ENCODE results near the gene ZBTB38. TPM values are rescaled to one million over a fixed set of nuclear protein-coding genes. Genes with fewer than 3 reads are reported as not detected.

Gene ZBTB38
- total RNA-seq, 5 donors from 2014 or later (not counting 1 experiment from before 2014, with no cell fraction given) = 38.7 to 72.3 (median 58.2) TPM

- ChIA-PET POLR2A (no interaction called here), CTCF (interaction anchor here (0.5 to 2.0 kb wide), 7 partner anchors 15 to 253 kb away, joined by 3 to 9 read pairs (median 3); no protein-coding TSS in a partner anchor)
- peak in 3 of 4 experiments; percentile 6 to 45 (median 39) for ATAC-seq (replicated peaks in 1 of 4)
- no peak for DNase-seq
- Mint-ChIP-seq H3K27ac (peak overlapping the region; percentile 73 to 75), H3K36me3 (no peaks in the 10 kb centered on the region), H3K27me3 (no peaks in the 10 kb centered on the region), H3K9me3 (no peaks in the 10 kb centered on the region), H3K4me1 (peaks cover 0 to 14% (median 14%) of the 10 kb centered on the region in 3 donors), H3K4me3 (peak overlapping the region; percentile 56 to 76 (median 71))
- no peaks in the 10 kb centered on the region for H3K9me3 ChIP-seq
- H3K36me3 ChIP-seq (ENCODE audit: control insufficient read depth in 2 of 2, extremely low read depth in 1 of 2, insufficient read depth in 1 of 2, low read length in 1 of 2) = no peaks in the 10 kb centered on the region
- H3K4me3 ChIP-seq (ENCODE audit: control insufficient read depth in 1 of 2, extremely low read depth in 1 of 2, low read length in 1 of 2) = peak overlapping the region in 1 of 2 donors; percentile 38
- no peaks in the 10 kb centered on the region for H3K4me1 ChIP-seq (ENCODE audit: control insufficient read depth in 1 of 2, extremely low read depth in 1 of 2, insufficient read depth in 2 of 2, low read length in 2 of 2)
- H3K27ac ChIP-seq (ENCODE audit: low read length) = peak overlapping the region; percentile 6
- 100% methylated on average over 4 of the region's 5 CpGs for WGBS (ENCODE audit: insufficient coverage)
- no peaks in the 10 kb centered on the region for H3K27me3 ChIP-seq (replicated peaks in 1 of 2; ENCODE audit: control insufficient read depth in 2 of 2, extremely low read depth in 1 of 2, insufficient read depth in 2 of 2, low read length in 1 of 2)
Measured at GRCh38 chr3:141386611-141387111, 18.4 kb downstream of the ZBTB38 start.

GRCh38 chr3:141387516-141387915, 19.2 kb downstream of the ZBTB38 start:
- Mint-ChIP-seq H3K27ac (peak overlapping the region in 1 of 2 donors; percentile 41), H3K9me3 (no peaks in the 10 kb centered on the region), H3K4me3 (peak overlapping the region; percentile 56 to 76 (median 71)), H3K27me3 (no peaks in the 10 kb centered on the region), H3K4me1 (peaks cover 0 to 14% (median 14%) of the 10 kb centered on the region in 3 donors), H3K36me3 (no peaks in the 10 kb centered on the region)
- CTCF ChIA-PET = interaction anchor here (0.6 to 2.1 kb wide), 8 partner anchors 8 to 555 kb away, joined by 3 to 6 read pairs (median 4); no protein-coding TSS in a partner anchor
- ATAC-seq (replicated peaks in 1 of 4) (no peak), DNase-seq (no peak)
- Histone ChIP-seq H3K36me3 (ENCODE audit: control insufficient read depth in 2 of 2, extremely low read depth in 1 of 2, insufficient read depth in 1 of 2, low read length in 1 of 2) (no peaks in the 10 kb centered on the region), H3K27me3 (replicated peaks in 1 of 2; ENCODE audit: control insufficient read depth in 2 of 2, extremely low read depth in 1 of 2, insufficient read depth in 2 of 2, low read length in 1 of 2) (no peaks in the 10 kb centered on the region), H3K4me1 (ENCODE audit: control insufficient read depth in 1 of 2, extremely low read depth in 1 of 2, insufficient read depth in 2 of 2, low read length in 2 of 2) (no peaks in the 10 kb centered on the region), H3K9me3 (no peaks in the 10 kb centered on the region), H3K27ac (ENCODE audit: low read length) (peak overlapping the region; percentile 53), H3K4me3 (ENCODE audit: control insufficient read depth in 1 of 2, extremely low read depth in 1 of 2, low read length in 1 of 2) (peak overlapping the region in 1 of 2 donors; percentile 38)
- POLR2A ChIA-PET = no interaction called here
- 77% methylated on average over 2 of the region's 3 CpGs for WGBS (ENCODE audit: insufficient coverage)

GRCh38 chr3:141388395-141388794, 20.1 kb downstream of the ZBTB38 start:
- H3K9me3 ChIP-seq = no peaks in the 10 kb centered on the region
- Mint-ChIP-seq H3K4me1 (peaks cover 0 to 14% (median 14%) of the 10 kb centered on the region in 3 donors), H3K27ac (peak overlapping the region; percentile 74 to 84), H3K4me3 (peak overlapping the region; percentile 63 to 73 (median 64)), H3K36me3 (no peaks in the 10 kb centered on the region), H3K27me3 (no peaks in the 10 kb centered on the region), H3K9me3 (no peaks in the 10 kb centered on the region)
- ATAC-seq (replicated peaks in 1 of 4) = no peak
- no CpG with 5 or more reads among the region's 3 CpGs for WGBS (ENCODE audit: insufficient coverage)
- POLR2A ChIA-PET = interaction anchor here (0.7 to 1.4 kb wide), 3 partner anchors 13 to 200 kb away, joined by 3 to 5 read pairs (median 3); no protein-coding TSS in a partner anchor
- CTCF ChIA-PET = interaction anchor here (0.9 to 2.1 kb wide), 9 partner anchors 9 to 66 kb away, joined by 3 to 6 read pairs (median 4); no protein-coding TSS in a partner anchor
- DNase-seq = no peak
- H3K27me3 ChIP-seq (replicated peaks in 1 of 2; ENCODE audit: control insufficient read depth in 2 of 2, extremely low read depth in 1 of 2, insufficient read depth in 2 of 2, low read length in 1 of 2) = no peaks in the 10 kb centered on the region
- peak overlapping the region in 1 of 2 donors; percentile 27 for H3K4me3 ChIP-seq (ENCODE audit: control insufficient read depth in 1 of 2, extremely low read depth in 1 of 2, low read length in 1 of 2)
- peak overlapping the region; percentile 53 for H3K27ac ChIP-seq (ENCODE audit: low read length)
- no peaks in the 10 kb centered on the region for H3K36me3 ChIP-seq (ENCODE audit: control insufficient read depth in 2 of 2, extremely low read depth in 1 of 2, insufficient read depth in 1 of 2, low read length in 1 of 2)
- no peaks in the 10 kb centered on the region for H3K4me1 ChIP-seq (ENCODE audit: control insufficient read depth in 1 of 2, extremely low read depth in 1 of 2, insufficient read depth in 2 of 2, low read length in 2 of 2)

- peak overlapping the region; percentile 74 to 84 for H3K27ac Mint-ChIP-seq
- WGBS (ENCODE audit: insufficient coverage) = no CpG with 5 or more reads among the region's 6 CpGs
- no peaks in the 10 kb centered on the region for H3K36me3 Mint-ChIP-seq
- peak overlapping the region; percentile 53 for H3K27ac ChIP-seq (ENCODE audit: low read length)
- H3K36me3 ChIP-seq (ENCODE audit: control insufficient read depth in 2 of 2, extremely low read depth in 1 of 2, insufficient read depth in 1 of 2, low read length in 1 of 2) = no peaks in the 10 kb centered on the region
- peaks cover 0 to 14% (median 14%) of the 10 kb centered on the region in 3 donors for H3K4me1 Mint-ChIP-seq
- peak overlapping the region; percentile 63 to 73 (median 64) for H3K4me3 Mint-ChIP-seq
- DNase-seq = no peak
- H3K4me1 ChIP-seq (ENCODE audit: control insufficient read depth in 1 of 2, extremely low read depth in 1 of 2, insufficient read depth in 2 of 2, low read length in 2 of 2) = no peaks in the 10 kb centered on the region
- peak in 2 of 4 experiments; percentile 40 to 47 for ATAC-seq (replicated peaks in 1 of 4)
- CTCF ChIA-PET = interaction anchor here (0.9 to 2.1 kb wide), 8 partner anchors 10 to 66 kb away, joined by 3 to 6 read pairs (median 4); no protein-coding TSS in a partner anchor
- no peaks in the 10 kb centered on the region for H3K9me3 ChIP-seq
- no peaks in the 10 kb centered on the region for H3K27me3 ChIP-seq (replicated peaks in 1 of 2; ENCODE audit: control insufficient read depth in 2 of 2, extremely low read depth in 1 of 2, insufficient read depth in 2 of 2, low read length in 1 of 2)
- no peaks in the 10 kb centered on the region for H3K27me3 Mint-ChIP-seq
- H3K9me3 Mint-ChIP-seq = no peaks in the 10 kb centered on the region
- POLR2A ChIA-PET = interaction anchor here (0.6 to 1.4 kb wide), 4 partner anchors 14 to 47 kb away, joined by 3 to 17 read pairs (median 6); no protein-coding TSS in a partner anchor
- H3K4me3 ChIP-seq (ENCODE audit: control insufficient read depth in 1 of 2, extremely low read depth in 1 of 2, low read length in 1 of 2) = peak overlapping the region in 1 of 2 donors; percentile 27
Measured at GRCh38 chr3:141388823-141389621, 20.7 kb downstream of the ZBTB38 start.

- Mint-ChIP-seq H3K27ac (peak overlapping the region; percentile 17 to 50), H3K36me3 (no peaks in the 10 kb centered on the region), H3K9me3 (no peaks in the 10 kb centered on the region), H3K4me1 (peaks cover 0 to 14% (median 14%) of the 10 kb centered on the region in 3 donors), H3K4me3 (peak overlapping the region in 1 of 3 donors; percentile 63), H3K27me3 (no peaks in the 10 kb centered on the region)
- DNase-seq = no peak
- H3K4me3 ChIP-seq (ENCODE audit: control insufficient read depth in 1 of 2, extremely low read depth in 1 of 2, low read length in 1 of 2) = no peak overlapping the region
- H3K27ac ChIP-seq (ENCODE audit: low read length) = no peak overlapping the region
- H3K4me1 ChIP-seq (ENCODE audit: control insufficient read depth in 1 of 2, extremely low read depth in 1 of 2, insufficient read depth in 2 of 2, low read length in 2 of 2) = no peaks in the 10 kb centered on the region
- H3K9me3 ChIP-seq = no peaks in the 10 kb centered on the region
- 100% methylated on average over 2 of the region's 5 CpGs for WGBS (ENCODE audit: insufficient coverage)
- ChIA-PET POLR2A (interaction anchor here in 1 of 2 donors (0.6 to 0.7 kb wide), 2 partner anchors 16 to 46 kb away, joined by 6 to 17 read pairs; no protein-coding TSS in a partner anchor), CTCF (interaction anchor here in 1 of 2 donors (2.1 kb wide), 1 partner anchor 65 kb away, joined by 6 read pairs; no protein-coding TSS in a partner anchor)
- no peaks in the 10 kb centered on the region for H3K27me3 ChIP-seq (replicated peaks in 1 of 2; ENCODE audit: control insufficient read depth in 2 of 2, extremely low read depth in 1 of 2, insufficient read depth in 2 of 2, low read length in 1 of 2)
- no peak for ATAC-seq (replicated peaks in 1 of 4)
- H3K36me3 ChIP-seq (ENCODE audit: control insufficient read depth in 2 of 2, extremely low read depth in 1 of 2, insufficient read depth in 1 of 2, low read length in 1 of 2) = no peaks in the 10 kb centered on the region
Measured at GRCh38 chr3:141389703-141390102, 21.4 kb downstream of the ZBTB38 start.

- Histone ChIP-seq H3K27me3 (replicated peaks in 1 of 2; ENCODE audit: control insufficient read depth in 2 of 2, extremely low read depth in 1 of 2, insufficient read depth in 2 of 2, low read length in 1 of 2) (no peaks in the 10 kb centered on the region), H3K9me3 (no peaks in the 10 kb centered on the region), H3K27ac (ENCODE audit: low read length) (no peak overlapping the region), H3K4me3 (ENCODE audit: control insufficient read depth in 1 of 2, extremely low read depth in 1 of 2, low read length in 1 of 2) (no peak overlapping the region), H3K4me1 (ENCODE audit: control insufficient read depth in 1 of 2, extremely low read depth in 1 of 2, insufficient read depth in 2 of 2, low read length in 2 of 2) (no peaks in the 10 kb centered on the region), H3K36me3 (ENCODE audit: control insufficient read depth in 2 of 2, extremely low read depth in 1 of 2, insufficient read depth in 1 of 2, low read length in 1 of 2) (no peaks in the 10 kb centered on the region)
- no peak for DNase-seq
- Mint-ChIP-seq H3K9me3 (no peaks in the 10 kb centered on the region), H3K36me3 (no peaks in the 10 kb centered on the region), H3K27me3 (no peaks in the 10 kb centered on the region), H3K4me1 (peaks cover 0 to 14% (median 14%) of the 10 kb centered on the region in 3 donors), H3K27ac (no peak overlapping the region), H3K4me3 (no peak overlapping the region)
- 83% methylated on average over 1 of the region's 5 CpGs for WGBS (ENCODE audit: insufficient coverage)
- POLR2A ChIA-PET = no interaction called here
- ATAC-seq (replicated peaks in 1 of 4) = no peak
- CTCF ChIA-PET = no interaction called here
Measured at GRCh38 chr3:141390747-141391146, 22.4 kb downstream of the ZBTB38 start.
